ENCODE measurements around the gene NCKAP1. TPM values are rescaled to one million over a fixed set of nuclear protein-coding genes. Genes with fewer than 3 reads are reported as not detected.
"Not testable (repeated sequence)": the region's sequence is repeated elsewhere in the genome, so short reads cannot be mapped to it uniquely, and the experiment has no call there.

Gene NCKAP1
- total and polyA plus RNA-seq, 3 experiments from 2014 or later = 0.51 to 8.7 (median 6.2) TPM

DNA sequence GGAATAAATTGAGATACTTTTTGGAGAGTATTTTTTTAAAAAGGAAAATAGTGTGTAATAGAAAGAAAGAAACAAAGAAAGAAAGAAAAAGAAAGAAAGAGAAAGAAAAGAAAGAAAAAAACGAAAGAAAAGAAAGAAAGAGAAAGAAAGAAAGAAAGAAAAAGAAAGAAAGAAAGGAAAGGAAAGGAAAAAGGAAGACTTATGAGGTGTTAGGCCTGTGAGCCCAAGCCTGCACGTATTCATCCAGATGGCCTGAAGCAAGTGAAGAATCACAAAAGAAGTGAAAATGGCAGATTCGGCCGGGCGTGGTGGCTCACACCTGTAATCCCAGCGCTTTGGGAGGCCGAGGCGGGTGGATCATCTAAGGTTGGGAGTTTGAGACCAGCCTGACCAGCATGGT, 5.3 kb upstream of the NCKAP1 start:
- H3K9me3 ChIP-seq (ENCODE audit: low read length); H3K4me3 ChIP-seq (ENCODE audit: low read length); H3K9me3 Mint-ChIP-seq; H3K27ac ChIP-seq (ENCODE audit: low read depth, low read length); H3K36me3 ChIP-seq (ENCODE audit: insufficient read depth, low read length); H3K4me3 Mint-ChIP-seq; DNase-seq; POLR2A ChIA-PET; CTCF ChIA-PET; H3K4me1 ChIP-seq (ENCODE audit: insufficient read depth, low read length); H3K36me3 Mint-ChIP-seq: not testable (repeated sequence)
- peaks cover 11 to 13% (median 12%) of the 10 kb centered on the region in 3 donors for H3K4me1 Mint-ChIP-seq
- H3K27me3 Mint-ChIP-seq = peaks cover 21 to 41% of the 10 kb centered on the region in 2 donors
- H3K27ac Mint-ChIP-seq = peak overlapping the region in 1 of 8 donors; percentile 86
- H3K27me3 ChIP-seq (ENCODE audit: insufficient read depth, low read length, poor library complexity, severe bottlenecking) = peaks cover 21% of the 10 kb centered on the region

DNA sequence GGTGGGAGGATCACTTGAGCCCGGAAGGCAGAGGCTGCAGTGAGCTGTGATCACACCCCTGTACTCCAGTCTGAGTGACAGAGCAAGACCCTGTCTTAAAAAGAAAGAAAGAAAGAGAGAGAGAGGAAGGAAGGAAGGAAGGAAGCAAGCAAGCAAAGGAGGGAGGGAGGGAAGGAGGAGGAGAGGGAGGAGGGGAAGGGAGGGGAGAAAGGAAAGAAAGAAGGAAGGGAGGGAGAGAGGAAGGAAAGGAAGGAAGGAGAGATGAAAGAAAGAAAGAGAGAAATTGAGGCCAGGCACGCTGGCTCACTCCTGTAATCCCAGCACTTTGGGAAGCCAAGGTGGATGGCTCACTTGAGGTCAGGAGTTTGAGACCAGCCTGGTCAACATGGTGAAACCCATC, 2.3 kb upstream of the NCKAP1 start:
- H3K27me3 Mint-ChIP-seq = peaks cover 18 to 41% of the 10 kb centered on the region in 2 donors
- CTCF ChIA-PET = no interaction called here
- POLR2A ChIA-PET = no interaction called here

DNA sequence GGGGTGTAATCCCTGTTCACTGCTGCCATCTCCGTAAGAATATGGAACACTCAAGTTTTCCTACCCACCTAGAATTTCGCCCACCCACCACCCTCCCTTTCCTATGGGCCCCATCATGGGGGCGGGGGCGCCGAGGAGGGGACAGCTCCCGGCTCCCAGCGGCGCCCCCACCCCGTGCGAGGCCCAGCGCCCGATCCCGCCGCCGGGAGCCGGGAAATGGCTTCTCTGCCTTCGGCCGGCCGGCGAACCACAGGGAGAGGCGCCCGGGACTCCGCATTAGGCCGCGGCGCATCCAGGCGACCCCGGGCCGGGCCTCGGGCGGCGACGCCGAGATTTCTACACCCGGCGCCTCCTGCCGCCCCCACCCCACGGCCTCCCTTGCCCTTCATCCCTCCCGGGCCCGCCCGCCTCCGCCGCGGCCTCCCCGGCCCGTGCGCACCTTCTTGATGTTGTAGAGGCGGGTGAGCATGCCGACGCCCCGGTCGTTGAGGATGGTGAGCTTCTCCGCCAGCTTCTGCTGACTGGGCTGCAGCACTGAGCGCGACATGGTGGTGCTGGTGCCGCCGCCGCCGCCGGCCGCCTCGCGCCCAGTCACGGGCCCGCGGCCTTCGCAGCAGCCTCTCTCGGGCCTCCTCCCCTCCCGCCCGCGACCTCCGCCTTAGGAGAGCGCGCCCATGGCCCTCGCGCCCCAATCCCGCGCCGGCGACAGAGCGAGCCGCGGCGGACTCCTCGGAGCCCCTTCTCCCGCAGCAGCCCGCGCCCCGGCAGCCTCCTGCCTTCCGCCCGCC, 510 bp downstream of the NCKAP1 start:
- Histone ChIP-seq H3K4me1 (ENCODE audit: insufficient read depth, low read length) (peaks cover 30% of the 10 kb centered on the region), H3K9me3 (ENCODE audit: low read length) (no peaks in the 10 kb centered on the region), H3K36me3 (ENCODE audit: insufficient read depth, low read length) (no peaks in the 10 kb centered on the region), H3K4me3 (ENCODE audit: low read length) (no peak overlapping the region), H3K27me3 (ENCODE audit: insufficient read depth, low read length, poor library complexity, severe bottlenecking) (peaks cover 25% of the 10 kb centered on the region), H3K27ac (ENCODE audit: low read depth, low read length) (peak overlapping the region; percentile 60)
- peak overlapping the region; percentile 78 to 92 (median 81) for H3K4me3 Mint-ChIP-seq
- H3K36me3 Mint-ChIP-seq = no peaks in the 10 kb centered on the region
- ChIA-PET CTCF (interaction anchor here (0.6 to 1.0 kb wide), 3 partner anchors 20 to 41 kb away, joined by 3 to 6 read pairs (median 3); partner anchors contain the start of gene DUSP19), POLR2A (no interaction called here)
- peak in 2 of 5 donors; percentile 4 to 62 for DNase-seq
- H3K27ac Mint-ChIP-seq = peak overlapping the region in 5 of 8 donors; percentile 23 to 84 (median 64)
- peaks cover 32 to 44% (median 35%) of the 10 kb centered on the region in 3 donors for H3K4me1 Mint-ChIP-seq
- no peaks in the 10 kb centered on the region for H3K9me3 Mint-ChIP-seq
- H3K27me3 Mint-ChIP-seq = peaks cover 14 to 57% of the 10 kb centered on the region in 2 donors

More for the DNA sequence above, 2.3 kb upstream of the NCKAP1 start:
- Histone ChIP-seq H3K4me3 (ENCODE audit: low read length) (no peak overlapping the region), H3K36me3 (ENCODE audit: insufficient read depth, low read length) (no peaks in the 10 kb centered on the region), H3K4me1 (ENCODE audit: insufficient read depth, low read length) (peaks cover 27% of the 10 kb centered on the region), H3K27me3 (ENCODE audit: insufficient read depth, low read length, poor library complexity, severe bottlenecking) (peaks cover 21% of the 10 kb centered on the region), H3K27ac (ENCODE audit: low read depth, low read length) (no peak overlapping the region), H3K9me3 (ENCODE audit: low read length) (no peaks in the 10 kb centered on the region)
- DNase-seq = no peak
- Mint-ChIP-seq H3K4me3 (no peak overlapping the region), H3K27ac (no peak overlapping the region), H3K36me3 (no peaks in the 10 kb centered on the region), H3K4me1 (peaks cover 28 to 32% (median 31%) of the 10 kb centered on the region in 3 donors), H3K9me3 (peaks cover 0 to 3% (median 0%) of the 10 kb centered on the region in 5 donors)

DNA sequence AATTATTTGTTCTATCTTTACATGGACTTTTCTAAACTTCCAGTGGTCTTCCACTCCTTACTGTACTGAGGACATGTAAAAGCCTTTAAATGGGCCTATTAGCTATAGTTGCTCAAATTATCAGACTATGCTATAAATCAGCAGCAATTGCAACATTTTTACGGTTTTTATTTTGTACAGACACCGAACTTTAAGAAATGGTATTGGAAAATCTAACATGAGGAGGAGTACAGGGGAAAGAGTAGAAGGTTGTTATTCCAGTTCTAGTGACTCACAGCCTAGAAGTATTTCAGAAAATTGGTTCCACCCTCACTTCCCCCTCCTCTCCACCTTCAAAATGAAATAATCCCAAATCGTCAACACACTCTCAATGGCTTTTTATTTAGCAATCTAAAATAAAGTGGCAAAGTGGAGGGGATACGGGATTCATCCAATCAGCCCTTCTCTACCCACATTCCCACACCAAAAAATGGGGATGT, 1.1 kb downstream of the NCKAP1 start:
- Mint-ChIP-seq H3K4me3 (peak overlapping the region; percentile 44 to 87 (median 79)), H3K27ac (peak overlapping the region in 6 of 8 donors; percentile 20 to 84 (median 60)), H3K36me3 (no peaks in the 10 kb centered on the region), H3K9me3 (no peaks in the 10 kb centered on the region), H3K4me1 (peaks cover 32 to 44% (median 35%) of the 10 kb centered on the region in 3 donors), H3K27me3 (peaks cover 11 to 54% of the 10 kb centered on the region in 2 donors)
- Histone ChIP-seq H3K27ac (ENCODE audit: low read depth, low read length) (peak overlapping the region; percentile 60), H3K9me3 (ENCODE audit: low read length) (no peaks in the 10 kb centered on the region), H3K4me1 (ENCODE audit: insufficient read depth, low read length) (peaks cover 30% of the 10 kb centered on the region), H3K36me3 (ENCODE audit: insufficient read depth, low read length) (no peaks in the 10 kb centered on the region), H3K4me3 (ENCODE audit: low read length) (peak overlapping the region; percentile 22), H3K27me3 (ENCODE audit: insufficient read depth, low read length, poor library complexity, severe bottlenecking) (peaks cover 24% of the 10 kb centered on the region)
- DNase-seq = no peak
- ChIA-PET POLR2A (no interaction called here), CTCF (interaction anchor here (0.6 kb wide), 1 partner anchor 19 kb away, joined by 3 read pairs; no protein-coding TSS in a partner anchor)

DNA sequence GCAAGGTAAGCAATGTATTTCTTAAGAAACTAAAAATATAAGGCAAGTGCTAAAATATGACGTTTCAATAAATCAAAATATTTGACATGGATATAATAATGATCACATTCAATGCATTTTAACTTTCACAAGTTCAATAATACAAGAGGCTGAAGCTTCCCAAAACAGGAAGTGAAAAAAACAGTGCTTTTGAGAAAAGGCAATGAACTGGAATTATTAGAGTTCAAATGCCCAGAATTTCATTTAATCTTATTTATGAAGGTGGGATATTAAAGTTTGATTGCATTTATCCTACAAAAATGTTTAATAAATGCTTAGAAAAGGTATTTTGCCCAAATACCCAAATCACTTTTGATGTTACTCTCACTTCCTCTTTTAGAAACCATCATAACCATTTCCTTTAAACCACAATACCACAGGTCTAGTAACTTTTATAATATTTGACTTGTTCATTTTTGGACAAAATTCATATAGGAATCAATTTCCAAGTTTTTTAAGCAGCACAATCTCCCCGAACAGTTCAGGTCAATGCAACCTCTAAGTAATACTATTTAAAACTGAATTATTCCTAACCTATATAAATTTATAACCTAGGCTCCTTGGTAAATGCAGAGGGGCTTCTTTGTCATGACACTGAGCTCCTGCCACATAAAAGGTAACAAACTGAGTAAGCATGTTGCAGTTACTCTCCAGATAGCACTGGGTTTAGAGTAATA, 2.1 kb downstream of the NCKAP1 start:
- H3K4me3 Mint-ChIP-seq = peak overlapping the region in 6 of 7 donors; percentile 0 to 81 (median 62)
- H3K27me3 ChIP-seq (ENCODE audit: insufficient read depth, low read length, poor library complexity, severe bottlenecking) = peaks cover 19% of the 10 kb centered on the region
- H3K4me3 ChIP-seq (ENCODE audit: low read length) = peak overlapping the region; percentile 6
- ChIA-PET CTCF (no interaction called here), POLR2A (no interaction called here)
- H3K36me3 ChIP-seq (ENCODE audit: insufficient read depth, low read length) = no peaks in the 10 kb centered on the region
- no peaks in the 10 kb centered on the region for H3K9me3 Mint-ChIP-seq
- peaks cover 30% of the 10 kb centered on the region for H3K4me1 ChIP-seq (ENCODE audit: insufficient read depth, low read length)
- H3K9me3 ChIP-seq (ENCODE audit: low read length) = no peaks in the 10 kb centered on the region
- H3K4me1 Mint-ChIP-seq = peaks cover 32 to 48% (median 35%) of the 10 kb centered on the region in 3 donors
- H3K27me3 Mint-ChIP-seq = peaks cover 12 to 53% of the 10 kb centered on the region in 2 donors
- H3K27ac ChIP-seq (ENCODE audit: low read depth, low read length) = peak overlapping the region; percentile 60
- peak overlapping the region in 3 of 8 donors; percentile 1 to 23 (median 20) for H3K27ac Mint-ChIP-seq
- no peaks in the 10 kb centered on the region for H3K36me3 Mint-ChIP-seq
- DNase-seq = peak in 2 of 5 donors; percentile 49 to 66

DNA sequence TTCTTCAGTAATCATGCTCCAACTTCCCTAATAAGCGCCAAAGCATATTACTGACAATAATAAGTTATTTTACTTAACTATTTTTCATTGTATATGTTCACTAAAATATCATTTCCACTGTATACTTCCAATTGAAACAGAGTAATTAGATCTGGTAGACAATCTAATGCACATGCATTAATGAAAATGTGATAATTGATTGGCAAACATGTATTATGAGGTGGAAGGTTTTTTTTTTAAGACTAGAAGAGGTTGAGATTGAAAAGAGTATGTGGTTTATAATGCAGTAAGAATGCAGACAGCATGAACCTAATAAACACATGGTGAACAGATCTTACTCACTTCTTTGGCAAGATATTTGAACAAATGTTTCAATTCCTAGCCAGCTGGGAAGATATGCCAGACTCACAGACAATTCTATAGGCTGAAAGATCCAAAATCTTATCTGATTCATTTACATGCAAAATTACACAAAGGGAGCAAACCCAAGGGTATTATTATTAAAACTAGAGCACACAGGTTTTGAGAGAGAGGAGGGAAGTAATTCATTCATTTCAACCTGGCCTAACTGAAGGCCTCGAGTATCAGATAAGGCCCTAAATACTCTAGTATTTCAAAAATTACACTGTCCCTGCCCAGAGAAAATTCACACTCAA, 2.8 kb downstream of the NCKAP1 start:
- CTCF ChIA-PET = no interaction called here
- no peak for DNase-seq
- Mint-ChIP-seq H3K27me3 (peaks cover 12 to 54% of the 10 kb centered on the region in 2 donors), H3K9me3 (no peaks in the 10 kb centered on the region), H3K27ac (peak overlapping the region in 1 of 8 donors; percentile 52), H3K36me3 (no peaks in the 10 kb centered on the region), H3K4me3 (peak overlapping the region in 1 of 7 donors; percentile 3), H3K4me1 (peaks cover 32 to 48% (median 35%) of the 10 kb centered on the region in 3 donors)
- Histone ChIP-seq H3K4me3 (ENCODE audit: low read length) (no peak overlapping the region), H3K36me3 (ENCODE audit: insufficient read depth, low read length) (no peaks in the 10 kb centered on the region), H3K27me3 (ENCODE audit: insufficient read depth, low read length, poor library complexity, severe bottlenecking) (peaks cover 15% of the 10 kb centered on the region), H3K4me1 (ENCODE audit: insufficient read depth, low read length) (peaks cover 30% of the 10 kb centered on the region), H3K9me3 (ENCODE audit: low read length) (no peaks in the 10 kb centered on the region), H3K27ac (ENCODE audit: low read depth, low read length) (peak overlapping the region; percentile 60)
- POLR2A ChIA-PET = interaction anchor here (0.7 kb wide), 1 partner anchor 32 kb away, joined by 5 read pairs; no protein-coding TSS in a partner anchor

DNA sequence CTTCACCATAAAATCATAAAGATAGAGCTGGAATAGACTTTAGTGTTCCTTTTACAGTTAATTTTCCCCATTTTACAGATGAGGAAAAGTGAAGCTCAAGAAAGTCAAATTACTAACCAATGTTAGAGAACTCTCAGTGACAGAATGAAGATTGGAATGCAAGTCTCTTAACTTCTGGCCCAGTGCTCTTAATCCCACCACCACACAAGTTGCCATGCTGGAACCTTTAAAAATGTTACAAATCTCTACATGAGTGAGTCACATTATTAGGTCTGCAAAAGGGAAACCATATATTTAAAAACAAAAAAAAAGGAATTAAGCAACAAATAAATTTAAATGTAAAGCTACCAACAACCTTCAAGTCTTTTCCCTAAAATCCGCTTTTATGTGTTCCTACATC, 3.5 kb downstream of the NCKAP1 start:
- H3K36me3 Mint-ChIP-seq = no peaks in the 10 kb centered on the region
- H3K36me3 ChIP-seq (ENCODE audit: insufficient read depth, low read length) = no peaks in the 10 kb centered on the region
- H3K27me3 ChIP-seq (ENCODE audit: insufficient read depth, low read length, poor library complexity, severe bottlenecking) = peaks cover 10% of the 10 kb centered on the region
- H3K27ac Mint-ChIP-seq = no peak overlapping the region
- H3K9me3 Mint-ChIP-seq = no peaks in the 10 kb centered on the region
- no peak overlapping the region for H3K4me3 Mint-ChIP-seq
- CTCF ChIA-PET = no interaction called here
- peaks cover 30% of the 10 kb centered on the region for H3K4me1 ChIP-seq (ENCODE audit: insufficient read depth, low read length)
- H3K9me3 ChIP-seq (ENCODE audit: low read length) = no peaks in the 10 kb centered on the region
- no peak overlapping the region for H3K4me3 ChIP-seq (ENCODE audit: low read length)
- H3K27ac ChIP-seq (ENCODE audit: low read depth, low read length) = no peak overlapping the region
- peaks cover 14 to 55% of the 10 kb centered on the region in 2 donors for H3K27me3 Mint-ChIP-seq
- POLR2A ChIA-PET = interaction anchor here (0.7 kb wide), 1 partner anchor 31 kb away, joined by 5 read pairs; no protein-coding TSS in a partner anchor
- DNase-seq = no peak
- H3K4me1 Mint-ChIP-seq = peaks cover 32 to 48% (median 35%) of the 10 kb centered on the region in 3 donors
